ENCODE data around the gene CYP19A1. TPM values are rescaled to one million over a fixed set of nuclear protein-coding genes. Genes with fewer than 3 reads are reported as not detected.

CYP19A1 gene
- total and polyA plus RNA-seq, 10 of the 15 experiments (the other 5 are each of a cell fraction or from before 2014, with no cell fraction given): 0.08 to 1.8 (median 0.70) TPM

- ATAC-seq (no peak), FAIRE-seq (no peak), DNase-seq (ENCODE audit: low read depth, low spot score) (no peak)
- Histone ChIP-seq H4K20me1 (ENCODE audit: control insufficient read depth, insufficient read depth) (no peaks in the 10 kb centered on the region), H2AFZ (ENCODE audit: control insufficient read depth, low read depth, low read length) (no peak overlapping the region), H3K9ac (ENCODE audit: control insufficient read depth, insufficient read depth, low read length) (no peak overlapping the region), H3K4me2 (ENCODE audit: control insufficient read depth, insufficient read depth) (no peak overlapping the region), H3K27me3 (replicated peaks in 1 of 2; ENCODE audit: control insufficient read depth in 2 of 2, insufficient read depth in 2 of 2, low read length in 1 of 2) (peaks cover 6% of the 10 kb centered on the region in 2 experiments), H3K9me3 (replicated peaks; ENCODE audit: control insufficient read depth, insufficient read depth, low read length) (no peaks in the 10 kb centered on the region), H3K36me3 (ENCODE audit: control insufficient read depth in 2 of 2, insufficient read depth in 2 of 2, low read length in 1 of 2) (no peaks in the 10 kb centered on the region), H3K27ac (ENCODE audit: control insufficient read depth, insufficient read depth) (no peak overlapping the region), H3K79me2 (ENCODE audit: control insufficient read depth, insufficient read depth, low read length) (no peaks in the 10 kb centered on the region), H3K4me3 (no peak overlapping the region), H3K4me1 (ENCODE audit: control insufficient read depth, insufficient read depth, low read length) (no peaks in the 10 kb centered on the region)
- intact Hi-C loops (cut with micrococcal nuclease; ENCODE audit: unreplicated experiment) (no loop called here), in situ Hi-C loops (cut with MboI) (no loop called here)
- CTCF ChIA-PET: no interaction called here
- WGBS (ENCODE audit: insufficient coverage, insufficient replicate concordance, low lambda C conversion rate, missing lambda C conversion rate): 0% methylated on average over 2 of the region's 2 CpGs
- POLR2A ChIA-PET: interaction anchor here (0.6 kb wide), 1 partner anchor 192 kb away, joined by 3 read pairs; no protein-coding TSS in a partner anchor
- TF ChIP-seq CHD1 (IDR thresholded peaks at IDR 0.05; ENCODE audit: low read depth, low read length) (no peak), ZBTB33 (IDR thresholded peaks at IDR 0.05) (no peak)
- SMC1A ChIA-PET (ENCODE audit: uncharacterized antibody, unreplicated experiment): no interaction called here
- no TSS peak for BruUV-seq (replicated peaks)
- RAD21 ChIA-PET (ENCODE audit: unreplicated experiment): no interaction called here
These were observed 17.6 kb downstream of the CYP19A1 start for GRCh38 chr15:51320843-51321242.

GRCh38 chr15:51319539-51319938 is 18.9 kb downstream of the CYP19A1 start:
- ChIA-PET POLR2A (no interaction called here), RAD21 (ENCODE audit: unreplicated experiment) (no interaction called here), SMC1A (ENCODE audit: uncharacterized antibody, unreplicated experiment) (interaction anchor here (0.6 kb wide), 1 partner anchor 423 kb away, joined by 3 read pairs; no protein-coding TSS in a partner anchor), CTCF (no interaction called here)
- in situ Hi-C loops (cut with MboI): no loop called here
- no peaks in the 10 kb centered on the region for H4K20me1 ChIP-seq (ENCODE audit: control insufficient read depth, insufficient read depth)
- DNase-seq (ENCODE audit: low read depth, low spot score): no peak
- no peaks in the 10 kb centered on the region for H3K36me3 ChIP-seq (ENCODE audit: control insufficient read depth in 2 of 2, insufficient read depth in 2 of 2, low read length in 1 of 2)
- H3K9me3 ChIP-seq (replicated peaks; ENCODE audit: control insufficient read depth, insufficient read depth, low read length): no peaks in the 10 kb centered on the region
- 18% methylated on average over 2 of the region's 2 CpGs for WGBS (ENCODE audit: insufficient coverage, insufficient replicate concordance, low lambda C conversion rate, missing lambda C conversion rate)
- no peak overlapping the region for H2AFZ ChIP-seq (ENCODE audit: control insufficient read depth, low read depth, low read length)
- H3K4me2 ChIP-seq (ENCODE audit: control insufficient read depth, insufficient read depth): no peak overlapping the region
- peaks cover 6% of the 10 kb centered on the region in 2 experiments for H3K27me3 ChIP-seq (replicated peaks in 1 of 2; ENCODE audit: control insufficient read depth in 2 of 2, insufficient read depth in 2 of 2, low read length in 1 of 2)
- no peak for TF ChIP-seq NR2C2 (IDR thresholded peaks at IDR 0.05; ENCODE audit: borderline replicate concordance, control insufficient read depth, insufficient read length, low read depth)
- TF ChIP-seq HDAC6 (IDR thresholded peaks at IDR 0.05; ENCODE audit: unreplicated experiment): no peak
- no peak for TF ChIP-seq CHD1 (IDR thresholded peaks at IDR 0.05; ENCODE audit: low read depth, low read length)
- TF ChIP-seq, protein P1, sequence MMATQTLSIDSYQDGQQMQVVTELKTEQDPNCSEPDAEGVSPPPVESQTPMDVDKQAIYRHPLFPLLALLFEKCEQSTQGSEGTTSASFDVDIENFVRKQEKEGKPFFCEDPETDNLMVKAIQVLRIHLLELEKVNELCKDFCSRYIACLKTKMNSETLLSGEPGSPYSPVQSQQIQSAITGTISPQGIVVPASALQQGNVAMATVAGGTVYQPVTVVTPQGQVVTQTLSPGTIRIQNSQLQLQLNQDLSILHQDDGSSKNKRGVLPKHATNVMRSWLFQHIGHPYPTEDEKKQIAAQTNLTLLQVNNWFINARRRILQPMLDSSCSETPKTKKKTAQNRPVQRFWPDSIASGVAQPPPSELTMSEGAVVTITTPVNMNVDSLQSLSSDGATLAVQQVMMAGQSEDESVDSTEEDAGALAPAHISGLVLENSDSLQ (IDR thresholded peaks at IDR 0.05): no peak
- TF ChIP-seq RBBP5 (conservative IDR thresholded peaks at IDR 0.05): no peak
- no peak for TF ChIP-seq WRNIP1 (IDR thresholded peaks at IDR 0.05; ENCODE audit: borderline replicate concordance, low read depth, low read length)
- no peak for TF ChIP-seq LARP7 (IDR thresholded peaks at IDR 0.05)
- no peak for TF ChIP-seq ZNF274 (IDR thresholded peaks at IDR 0.05; ENCODE audit: insufficient read depth, insufficient read length)
- TF ChIP-seq RFX5 (IDR thresholded peaks at IDR 0.05; ENCODE audit: low read depth, low read length): no peak
- no TSS peak for BruUV-seq (replicated peaks)
- H3K27ac ChIP-seq (ENCODE audit: control insufficient read depth, insufficient read depth): no peak overlapping the region
- no peak overlapping the region for H3K9ac ChIP-seq (ENCODE audit: control insufficient read depth, insufficient read depth, low read length)
- FAIRE-seq: no peak
- intact Hi-C loops (cut with micrococcal nuclease; ENCODE audit: unreplicated experiment): no loop called here
- no peaks in the 10 kb centered on the region for H3K4me1 ChIP-seq (ENCODE audit: control insufficient read depth, insufficient read depth, low read length)
- H3K79me2 ChIP-seq (ENCODE audit: control insufficient read depth, insufficient read depth, low read length): no peaks in the 10 kb centered on the region
- no peak for ATAC-seq
- H3K4me3 ChIP-seq: no peak overlapping the region
